ENCODE results near the gene SHC1. TPM values are rescaled to one million over a fixed set of nuclear protein-coding genes. Genes with fewer than 3 reads are reported as not detected.
A peak's percentile ranks its signal among the peaks of the same experiment; 100 is the strongest.

The SHC1 gene, protein sequence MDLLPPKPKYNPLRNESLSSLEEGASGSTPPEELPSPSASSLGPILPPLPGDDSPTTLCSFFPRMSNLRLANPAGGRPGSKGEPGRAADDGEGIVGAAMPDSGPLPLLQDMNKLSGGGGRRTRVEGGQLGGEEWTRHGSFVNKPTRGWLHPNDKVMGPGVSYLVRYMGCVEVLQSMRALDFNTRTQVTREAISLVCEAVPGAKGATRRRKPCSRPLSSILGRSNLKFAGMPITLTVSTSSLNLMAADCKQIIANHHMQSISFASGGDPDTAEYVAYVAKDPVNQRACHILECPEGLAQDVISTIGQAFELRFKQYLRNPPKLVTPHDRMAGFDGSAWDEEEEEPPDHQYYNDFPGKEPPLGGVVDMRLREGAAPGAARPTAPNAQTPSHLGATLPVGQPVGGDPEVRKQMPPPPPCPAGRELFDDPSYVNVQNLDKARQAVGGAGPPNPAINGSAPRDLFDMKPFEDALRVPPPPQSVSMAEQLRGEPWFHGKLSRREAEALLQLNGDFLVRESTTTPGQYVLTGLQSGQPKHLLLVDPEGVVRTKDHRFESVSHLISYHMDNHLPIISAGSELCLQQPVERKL
- 36.0 TPM for total RNA-seq

GRCh38 chr1:154970631-154971340 lies at the start of gene SHC1:
SHC1 (minus strand) TSS chr1:154970747; CDS start chr1:154970526, 221 bp downstream.
- peak within 1 kb of the TSS; percentile 75 to 83 (median 77) for H3K9ac ChIP-seq (ENCODE audit: low read depth in 1 of 3, low read length in 3 of 3)
- peaks cover 15 to 32% (median 29%) of the 10 kb centered on the region in 3 donors for H3K36me3 ChIP-seq (ENCODE audit: control insufficient read depth in 3 of 3, insufficient read depth in 3 of 3, low read length in 3 of 3)
- peak within 1 kb of the TSS; percentile 99 for H3K27ac ChIP-seq (ENCODE audit: low read depth, low read length)
- H3K9me3 ChIP-seq (ENCODE audit: control insufficient read depth in 3 of 3, low read length in 3 of 3): no peaks in the 10 kb centered on the region
- H3K4me3 ChIP-seq (ENCODE audit: low read length in 3 of 3): peak within 1 kb of the TSS; percentile 57 to 71 (median 67)
- H3K4me1 ChIP-seq (ENCODE audit: control insufficient read depth in 3 of 3, insufficient read depth in 3 of 3, low read length in 3 of 3): peaks cover 56 to 72% (median 63%) of the 10 kb centered on the region in 3 donors
- H3K27me3 ChIP-seq (ENCODE audit: control insufficient read depth in 3 of 3, insufficient read depth in 3 of 3, low read length in 3 of 3): no peaks in the 10 kb centered on the region

DNA sequence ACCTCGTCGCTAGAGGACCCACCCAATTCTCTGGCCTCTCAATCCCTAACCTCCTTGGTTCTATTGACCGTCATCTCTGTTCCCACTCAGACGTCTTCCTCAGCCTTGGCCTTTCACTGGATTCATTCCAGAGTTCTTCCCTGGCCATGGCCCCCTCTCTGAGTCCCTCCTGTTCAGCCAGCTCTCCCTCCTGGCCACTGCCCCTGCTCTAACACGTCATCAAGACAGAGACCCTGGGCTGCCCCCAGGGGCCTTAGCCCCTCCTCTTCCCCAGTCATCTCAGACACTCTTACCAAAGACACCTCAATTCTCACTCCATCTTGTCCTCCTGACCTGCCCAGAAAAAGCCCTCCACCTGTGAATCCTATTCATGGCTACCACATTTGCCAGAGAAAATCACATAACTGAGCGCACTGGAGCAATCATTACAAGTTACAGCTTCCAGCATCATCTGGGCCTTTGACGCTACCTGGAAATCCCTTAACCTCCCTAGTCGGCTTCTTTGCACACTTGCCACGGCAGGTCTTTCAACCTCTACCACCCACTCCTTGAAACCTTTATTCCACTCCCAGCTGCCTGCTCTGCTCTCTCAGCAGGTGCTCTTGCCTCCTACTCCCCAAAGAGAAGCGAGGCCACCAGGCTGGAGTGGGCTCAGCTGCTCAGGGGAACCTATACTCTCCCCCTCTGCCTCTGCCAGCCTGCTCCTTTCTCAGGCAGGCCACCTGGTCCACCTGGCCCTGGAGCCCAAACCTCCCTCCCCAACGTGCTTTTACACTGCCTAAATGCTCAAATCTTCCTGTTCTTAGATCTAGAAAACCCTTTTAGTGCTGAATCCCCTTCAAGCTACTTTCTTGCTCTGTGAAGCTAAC lies 49.1 kb upstream of the SHC1 start:
- H3K36me3 ChIP-seq (ENCODE audit: control insufficient read depth in 3 of 3, insufficient read depth in 3 of 3, low read length in 3 of 3): peaks cover 3 to 16% (median 13%) of the 10 kb centered on the region in 3 donors
- H3K9ac ChIP-seq (ENCODE audit: low read depth in 1 of 3, low read length in 3 of 3): no peak overlapping the region
- no peak overlapping the region for H3K27ac ChIP-seq (ENCODE audit: low read depth, low read length)
- H3K4me1 ChIP-seq (ENCODE audit: control insufficient read depth in 3 of 3, insufficient read depth in 3 of 3, low read length in 3 of 3): peaks cover 14 to 31% (median 15%) of the 10 kb centered on the region in 3 donors
- no peaks in the 10 kb centered on the region for H3K27me3 ChIP-seq (ENCODE audit: control insufficient read depth in 3 of 3, insufficient read depth in 3 of 3, low read length in 3 of 3)
- no peak overlapping the region for H3K4me3 ChIP-seq (ENCODE audit: low read length in 3 of 3)
- H3K9me3 ChIP-seq (ENCODE audit: control insufficient read depth in 3 of 3, low read length in 3 of 3): no peaks in the 10 kb centered on the region

GRCh38 chr1:155018617-155019348 lies 48.2 kb upstream of the SHC1 start:
- no peaks in the 10 kb centered on the region for H3K9me3 ChIP-seq (ENCODE audit: control insufficient read depth in 3 of 3, low read length in 3 of 3)
- H3K27me3 ChIP-seq (ENCODE audit: control insufficient read depth in 3 of 3, insufficient read depth in 3 of 3, low read length in 3 of 3): no peaks in the 10 kb centered on the region
- no peak overlapping the region for H3K9ac ChIP-seq (ENCODE audit: low read depth in 1 of 3, low read length in 3 of 3)
- no peak overlapping the region for H3K4me3 ChIP-seq (ENCODE audit: low read length in 3 of 3)
- no peak overlapping the region for H3K27ac ChIP-seq (ENCODE audit: low read depth, low read length)
- peaks cover 11 to 20% (median 13%) of the 10 kb centered on the region in 3 donors for H3K36me3 ChIP-seq (ENCODE audit: control insufficient read depth in 3 of 3, insufficient read depth in 3 of 3, low read length in 3 of 3)
- H3K4me1 ChIP-seq (ENCODE audit: control insufficient read depth in 3 of 3, insufficient read depth in 3 of 3, low read length in 3 of 3): peaks cover 14 to 31% (median 18%) of the 10 kb centered on the region in 3 donors

DNA sequence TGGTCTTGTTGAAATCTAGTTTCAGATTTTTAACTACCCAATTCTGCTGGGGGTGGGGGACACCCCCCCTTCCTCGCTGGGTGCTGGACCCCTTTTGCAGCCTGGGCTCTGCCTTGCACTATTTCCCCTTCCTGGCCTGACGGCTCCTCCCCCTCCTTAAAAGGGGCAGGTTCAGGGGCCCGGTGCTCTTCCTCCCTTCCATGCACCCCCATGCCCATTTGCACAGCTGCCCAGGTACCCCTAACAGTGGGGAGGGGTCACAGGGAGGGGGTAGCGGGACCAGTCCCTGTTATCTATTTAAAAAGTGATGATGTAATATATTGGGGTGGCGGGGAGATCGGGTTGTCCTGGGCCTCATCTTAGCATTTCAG lies 47.4 kb upstream of the SHC1 start:
- peaks cover 12 to 21% (median 13%) of the 10 kb centered on the region in 3 donors for H3K36me3 ChIP-seq (ENCODE audit: control insufficient read depth in 3 of 3, insufficient read depth in 3 of 3, low read length in 3 of 3)
- H3K27me3 ChIP-seq (ENCODE audit: control insufficient read depth in 3 of 3, insufficient read depth in 3 of 3, low read length in 3 of 3): no peaks in the 10 kb centered on the region
- H3K9ac ChIP-seq (ENCODE audit: low read depth in 1 of 3, low read length in 3 of 3): peak overlapping the region; percentile 46 to 80 (median 51)
- H3K27ac ChIP-seq (ENCODE audit: low read depth, low read length): peak overlapping the region; percentile 91
- H3K4me3 ChIP-seq (ENCODE audit: low read length in 3 of 3): peak overlapping the region; percentile 48 to 74 (median 73)
- peaks cover 19 to 36% (median 23%) of the 10 kb centered on the region in 3 donors for H3K4me1 ChIP-seq (ENCODE audit: control insufficient read depth in 3 of 3, insufficient read depth in 3 of 3, low read length in 3 of 3)
- H3K9me3 ChIP-seq (ENCODE audit: control insufficient read depth in 3 of 3, low read length in 3 of 3): no peaks in the 10 kb centered on the region

DNA sequence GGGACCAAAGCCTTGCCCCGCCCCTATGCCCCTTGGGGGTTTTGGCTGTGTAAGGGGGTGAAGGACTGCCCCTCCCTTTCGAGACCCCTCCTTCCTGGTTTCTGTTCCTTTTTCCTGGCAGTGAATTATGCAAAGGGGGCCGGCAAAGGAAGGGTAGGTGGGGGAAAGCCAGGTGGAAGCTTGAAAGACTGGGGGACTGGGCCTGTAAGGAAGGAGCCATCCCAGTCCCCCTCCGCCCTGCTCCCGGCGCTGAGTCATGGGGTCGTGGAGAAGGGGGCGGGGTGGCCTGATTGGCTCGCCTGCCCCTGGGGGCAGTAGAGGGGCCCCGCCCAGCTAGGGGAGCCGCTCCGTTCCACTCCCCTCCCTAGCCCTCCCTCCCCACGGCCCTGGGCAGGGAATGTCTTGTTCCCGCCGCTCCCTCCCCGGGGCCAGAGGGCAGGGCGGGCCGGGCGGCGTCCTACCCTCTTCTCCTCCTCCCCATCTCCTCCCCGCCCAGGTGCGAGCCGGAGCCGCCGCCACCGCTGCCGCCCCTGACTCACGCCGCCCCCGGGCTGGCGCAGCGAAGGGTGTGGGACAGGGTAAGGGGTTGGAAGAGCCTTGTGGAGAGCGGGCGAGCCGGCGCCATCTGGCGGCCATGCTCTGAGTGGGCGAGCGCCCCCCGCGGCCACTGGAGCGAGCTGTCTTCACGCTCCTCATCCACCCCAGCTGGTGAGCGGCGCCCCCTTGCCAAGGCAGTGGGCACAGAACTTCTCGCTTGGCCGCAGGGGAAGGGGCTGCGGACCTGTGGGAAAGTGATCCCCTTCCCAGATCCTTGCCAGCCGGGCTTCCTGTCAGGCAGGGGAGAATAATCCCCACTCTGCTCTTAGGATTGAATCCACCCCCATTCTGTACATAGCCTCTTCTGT lies 46.7 kb upstream of the SHC1 start:
- Histone ChIP-seq H3K27ac (ENCODE audit: low read depth, low read length) (peak overlapping the region; percentile 91), H3K36me3 (ENCODE audit: control insufficient read depth in 3 of 3, insufficient read depth in 3 of 3, low read length in 3 of 3) (peaks cover 12 to 21% (median 13%) of the 10 kb centered on the region in 3 donors), H3K9ac (ENCODE audit: low read depth in 1 of 3, low read length in 3 of 3) (peak overlapping the region; percentile 46 to 80 (median 73)), H3K4me1 (ENCODE audit: control insufficient read depth in 3 of 3, insufficient read depth in 3 of 3, low read length in 3 of 3) (peaks cover 21 to 42% (median 30%) of the 10 kb centered on the region in 3 donors), H3K9me3 (ENCODE audit: control insufficient read depth in 3 of 3, low read length in 3 of 3) (no peaks in the 10 kb centered on the region), H3K4me3 (ENCODE audit: low read length in 3 of 3) (peak overlapping the region; percentile 48 to 74 (median 73)), H3K27me3 (ENCODE audit: control insufficient read depth in 3 of 3, insufficient read depth in 3 of 3, low read length in 3 of 3) (no peaks in the 10 kb centered on the region)

DNA sequence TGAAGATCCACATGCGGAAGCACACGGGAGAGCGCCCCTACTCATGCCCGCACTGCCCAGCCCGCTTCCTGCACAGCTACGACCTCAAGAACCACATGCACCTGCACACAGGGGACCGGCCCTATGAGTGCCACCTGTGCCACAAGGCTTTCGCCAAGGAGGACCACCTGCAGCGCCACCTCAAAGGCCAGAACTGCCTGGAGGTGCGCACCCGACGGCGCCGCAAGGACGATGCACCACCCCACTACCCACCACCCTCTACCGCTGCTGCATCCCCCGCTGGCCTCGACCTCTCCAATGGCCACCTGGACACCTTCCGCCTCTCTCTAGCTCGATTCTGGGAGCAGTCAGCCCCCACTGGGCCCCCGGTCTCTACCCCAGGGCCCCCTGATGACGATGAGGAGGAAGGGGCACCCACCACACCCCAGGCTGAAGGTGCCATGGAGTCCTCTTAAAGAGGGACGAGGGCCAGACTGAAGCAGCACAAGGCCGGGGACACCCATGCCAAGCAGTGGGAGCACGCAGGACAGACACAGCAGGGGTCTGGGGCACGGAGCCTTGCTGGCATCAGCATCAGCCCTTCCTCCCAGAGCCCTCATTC lies 45.8 kb upstream of the SHC1 start:
- peaks cover 12 to 21% (median 13%) of the 10 kb centered on the region in 3 donors for H3K36me3 ChIP-seq (ENCODE audit: control insufficient read depth in 3 of 3, insufficient read depth in 3 of 3, low read length in 3 of 3)
- H3K4me1 ChIP-seq (ENCODE audit: control insufficient read depth in 3 of 3, insufficient read depth in 3 of 3, low read length in 3 of 3): peaks cover 29 to 51% (median 38%) of the 10 kb centered on the region in 3 donors
- peak overlapping the region; percentile 91 for H3K27ac ChIP-seq (ENCODE audit: low read depth, low read length)
- H3K27me3 ChIP-seq (ENCODE audit: control insufficient read depth in 3 of 3, insufficient read depth in 3 of 3, low read length in 3 of 3): no peaks in the 10 kb centered on the region
- H3K9ac ChIP-seq (ENCODE audit: low read depth in 1 of 3, low read length in 3 of 3): peak overlapping the region; percentile 46 to 80 (median 73)
- peak overlapping the region in 1 of 3 donors; percentile 74 for H3K4me3 ChIP-seq (ENCODE audit: low read length in 3 of 3)
- H3K9me3 ChIP-seq (ENCODE audit: control insufficient read depth in 3 of 3, low read length in 3 of 3): no peaks in the 10 kb centered on the region

- H3K27ac ChIP-seq (ENCODE audit: low read depth, low read length): peak overlapping the region; percentile 25
- no peaks in the 10 kb centered on the region for H3K9me3 ChIP-seq (ENCODE audit: control insufficient read depth in 3 of 3, low read length in 3 of 3)
- no peak overlapping the region for H3K4me3 ChIP-seq (ENCODE audit: low read length in 3 of 3)
- H3K27me3 ChIP-seq (ENCODE audit: control insufficient read depth in 3 of 3, insufficient read depth in 3 of 3, low read length in 3 of 3): no peaks in the 10 kb centered on the region
- peaks cover 12 to 21% (median 13%) of the 10 kb centered on the region in 3 donors for H3K36me3 ChIP-seq (ENCODE audit: control insufficient read depth in 3 of 3, insufficient read depth in 3 of 3, low read length in 3 of 3)
- H3K9ac ChIP-seq (ENCODE audit: low read depth in 1 of 3, low read length in 3 of 3): peak overlapping the region in 1 of 3 donors; percentile 46
- peaks cover 29 to 58% (median 38%) of the 10 kb centered on the region in 3 donors for H3K4me1 ChIP-seq (ENCODE audit: control insufficient read depth in 3 of 3, insufficient read depth in 3 of 3, low read length in 3 of 3)
Observed at GRCh38 chr1:155015527-155016230, 45.1 kb upstream of the SHC1 start.
